K562 (cell line): ENCODE measurements around the gene SLC7A4. TPM values are rescaled to one million over a fixed set of nuclear protein-coding genes. Genes with fewer than 3 reads are reported as not detected.

ENCODE experiments used
- BDP1 ChIP-seq: IDR thresholded peaks from 3 replicates; pipeline ENCODE4 v1.6.1; 2011; ENCODE audit not compliant: insufficient read length, insufficient read depth
- CAMTA2 ChIP-seq: fragments of 250-450 bp; sonication (Bioruptor Pico); conservative IDR thresholded peaks from 2 replicates; pipeline ENCODE4 v1.5.1; 2022
- E2F1 ChIP-seq: sonication (generic); formaldehyde crosslinking; IDR thresholded peaks from 2 replicates; pipeline ENCODE4 v1.8.1; 2023; ENCODE audit warnings: mild to moderate bottlenecking, missing genetic modification reagents, moderate library complexity
- FOXP1 ChIP-seq: sonication (generic); formaldehyde crosslinking; IDR thresholded peaks from 2 replicates; pipeline ENCODE4 v1.8.0; 2022; ENCODE audit warnings: mild to moderate bottlenecking, missing genetic modification reagents
- JUND ChIP-seq, 2 experiments: IDR thresholded peaks; 2 replicates in 1 of 2; 3 replicates in 1 of 2; pipeline ENCODE4 v1.6.1; 2011; ENCODE audit warnings: borderline replicate concordance in 2 of 2, low read depth in 2 of 2, low read length in 2 of 2, improper control_type of control experiment in 1 of 2, missing biosample characterization in 1 of 2, missing genetic modification characterization in 1 of 2, missing genetic modification reagents in 1 of 2
- NCOA1 ChIP-seq: fragments of 450-650 bp; IDR thresholded peaks from 2 replicates; pipeline ENCODE4 v1.6.1; 2016; ENCODE audit warnings: low read depth
- RAD21 ChIP-seq, 2 experiments: fragments of 250-450 bp in 1 of 2; fragments of 450-650 bp in 1 of 2; sonication (Bioruptor Pico) in 1 of 2; formaldehyde crosslinking in 1 of 2; IDR thresholded peaks in 1 of 2; conservative IDR thresholded peaks in 1 of 2; 2 replicates each; pipeline versions ENCODE4 v1.4.0 to v1.8.0; 2020 to 2022; ENCODE audit warnings: mild to moderate bottlenecking in 2 of 2, moderate library complexity in 1 of 2
- SAP30 ChIP-seq: fragments of 200-600 bp; sonication (generic); IDR thresholded peaks from 2 replicates; pipeline ENCODE4 v1.6.1; 2012; ENCODE audit warnings: borderline replicate concordance, low read depth, mild to moderate bottlenecking, moderate library complexity, low read length, control low read depth, inconsistent platforms; ENCODE audit not compliant: insufficient read depth, poor library complexity, severe bottlenecking
- STAG1 ChIP-seq: sonication (generic); formaldehyde crosslinking; IDR thresholded peaks from 2 replicates; pipeline ENCODE4 v1.5.0; 2020; ENCODE audit warnings: missing genetic modification reagents, borderline replicate concordance
- TOE1 ChIP-seq, 2 experiments: fragments of 450-650 bp in 1 of 2; sonication (generic) in 1 of 2; formaldehyde crosslinking in 1 of 2; IDR thresholded peaks; 2 replicates each; pipeline versions ENCODE4 v1.7.1 to v1.8.0; 2016 to 2022; ENCODE audit warnings: borderline replicate concordance in 2 of 2, mild to moderate bottlenecking in 2 of 2, antibody characterized with exemption in 1 of 2, inconsistent platforms in 1 of 2, low read depth in 1 of 2, missing genetic modification reagents in 1 of 2, moderate library complexity in 1 of 2
- USF1 ChIP-seq: sonication (generic); formaldehyde crosslinking; IDR thresholded peaks from 2 replicates; pipeline ENCODE4 v1.9.0; 2022; ENCODE audit warnings: mild to moderate bottlenecking, missing genetic modification reagents
- ZKSCAN1 ChIP-seq: fragments of 150-350 bp; IDR thresholded peaks from 2 replicates; pipeline ENCODE4 v1.6.1; 2016; ENCODE audit warnings: low read depth, low read length
- polyA plus RNA-seq, 8 experiments: library from polyadenylated mRNA; depleted of rRNA in 4 of 8; stranded (reverse) in 5 of 8; unstranded in 3 of 8; fragments of >200 nt; fragmentation: Nextera tagmentation in 2 of 8; fragmentation: Illumina TruSeq in 1 of 8; extraction: Ambion mirVana in 2 of 8; extraction: Trizol in 1 of 8; gene quantifications; 2 replicates each; pipeline versions ENCODE4 v1.2.1 to v1.2.3, GENCODE V29; 2011 to 2014; ENCODE audit warnings: inconsistent platforms in 1 of 8, missing spikeins in 1 of 8
- total RNA-seq, 7 experiments: library from RNA; depleted of rRNA in 6 of 7; stranded (reverse); fragments of >200 nt in 6 of 7; fragmentation: Illumina TruSeq in 2 of 7; extraction: Trizol in 2 of 7; gene quantifications; 2 replicates each; pipeline versions ENCODE4 v1.2.1 to v1.2.3, GENCODE V29; 2011 to 2021; ENCODE audit warnings: low replicate concordance in 1 of 7

Gene SLC7A4
- total and polyA plus RNA-seq, 9 of the 15 experiments (the other 6 are each of a cell fraction or from before 2014, with no cell fraction given), result not detected

- TF ChIP-seq E2F1 (peak; percentile 29), JUND (IDR thresholded peaks at IDR 0.05; ENCODE audit: borderline replicate concordance, low read depth, low read length) (0 out of 2 replicates have a peak, but pooled peaks have one; percentile 20), JUND (tag; IDR thresholded peaks at IDR 0.05; ENCODE audit: borderline replicate concordance, low read depth, low read length) (no peak; the same call in 2 of the 3 replicates), RAD21 (CRISPR knock-in tag; conservative IDR thresholded peaks at IDR 0.05 in 1 of 2, IDR thresholded peaks at IDR 0.05 in 1 of 2) (no peak; a peak in 1 of 4 replicates), NCOA1 (no peak), TOE1 (IDR thresholded peaks at IDR 0.05; ENCODE audit: borderline replicate concordance) (no peak), TOE1 (CRISPR knock-in tag; IDR thresholded peaks at IDR 0.05; ENCODE audit: borderline replicate concordance, low read depth) (peak; percentile 89; the same call in 1 of the 2 replicates), FOXP1 (CRISPR knock-in tag) (peak; percentile 33; the same call in 1 of the 2 replicates), USF1 (CRISPR knock-in tag) (peak; percentile 61), SAP30 (peak; percentile 81), BDP1 (no peak), ZKSCAN1 (no peak), STAG1 (CRISPR knock-in tag) (no peak), CAMTA2 (CRISPR knock-in tag) (peak; percentile 89)
These were observed 13.4 kb upstream of the SLC7A4 start, which contains the start of gene LRRC74B (continued) for GRCh38 chr22:21045585-21046294.
